ENCODE results near the gene ATP2A2. TPM values are rescaled to one million over a fixed set of nuclear protein-coding genes. Genes with fewer than 3 reads are reported as not detected.
A peak's percentile ranks its signal among the peaks of the same experiment; 100 is the strongest.
"Not testable (repeated sequence)": the region's sequence is repeated elsewhere in the genome, so short reads cannot be mapped to it uniquely, and the experiment has no call there.

ATP2A2 gene
- total RNA-seq, 1 experiment from 2014 or later, result 262 TPM

GRCh38 chr12:110338754-110339153, 57.7 kb downstream of the ATP2A2 start:
- intact Hi-C loops (cut with micrococcal nuclease; ENCODE audit: unreplicated experiment), result loop anchor here (1.0 kb wide), 1 partner anchor 238 kb away; no protein-coding TSS in a partner anchor
- H3K4me3 Mint-ChIP-seq (ENCODE audit: unreplicated experiment), result no peak overlapping the region
- H3K27me3 ChIP-seq (replicated peaks; ENCODE audit: control insufficient read depth, insufficient read depth, low read length), result no peaks in the 10 kb centered on the region

GRCh38 chr12:110339184-110339952, 58.3 kb downstream of the ATP2A2 start:
- CTCF ChIA-PET, result interaction anchor here (0.6 kb wide), 1 partner anchor 92 kb away, joined by 6 read pairs; no protein-coding TSS in a partner anchor
- Mint-ChIP-seq H3K4me3 (ENCODE audit: unreplicated experiment) (no peak overlapping the region), H3K9me3 (ENCODE audit: unreplicated experiment) (no peaks in the 10 kb centered on the region), H3K36me3 (ENCODE audit: insufficient read depth, unreplicated experiment) (peaks cover 99% of the 10 kb centered on the region), H3K27ac (ENCODE audit: unreplicated experiment) (no peak overlapping the region), H3K4me1 (ENCODE audit: low read depth, unreplicated experiment) (no peaks in the 10 kb centered on the region), H3K27me3 (ENCODE audit: insufficient read depth, unreplicated experiment) (no peaks in the 10 kb centered on the region)
- POLR2A ChIA-PET, result interaction anchor here (0.6 to 0.7 kb wide), 2 partner anchors 62 to 85 kb away, joined by 4 to 5 read pairs; no protein-coding TSS in a partner anchor
- BruUV-seq (replicated peaks), result no TSS peak
- no peak for DNase-seq
- H3K36me3 ChIP-seq (ENCODE audit: control insufficient read depth, insufficient read depth, low read length), result peaks cover 12% of the 10 kb centered on the region
- no peaks in the 10 kb centered on the region for H3K4me1 ChIP-seq
- intact Hi-C loops (cut with micrococcal nuclease; ENCODE audit: unreplicated experiment), result loop anchor here (1.0 kb wide), 1 partner anchor 239 kb away; no protein-coding TSS in a partner anchor
- H3K27me3 ChIP-seq (replicated peaks; ENCODE audit: control insufficient read depth, insufficient read depth, low read length), result no peaks in the 10 kb centered on the region
- no peak for TF ChIP-seq CTCF (IDR thresholded peaks at IDR 0.05; ENCODE audit: insufficient read depth in 1 of 2, low read depth in 1 of 2, low read length in 1 of 2, severe bottlenecking in 1 of 2, unreplicated experiment in 1 of 2)
- no peaks in the 10 kb centered on the region for H3K9me3 ChIP-seq
- no peak overlapping the region for H3K4me3 ChIP-seq (ENCODE audit: low read depth, low read length)

More at GRCh38 chr12:110338754-110339153, 57.7 kb downstream of the ATP2A2 start:
- peak in 1 of 2 experiments; percentile 17 for TF ChIP-seq CTCF (IDR thresholded peaks at IDR 0.05; ENCODE audit: insufficient read depth in 1 of 2, low read depth in 1 of 2, low read length in 1 of 2, severe bottlenecking in 1 of 2, unreplicated experiment in 1 of 2)
- no peak for DNase-seq
- Histone ChIP-seq H3K36me3 (ENCODE audit: control insufficient read depth, insufficient read depth, low read length) (peaks cover 12% of the 10 kb centered on the region), H3K4me1 (no peaks in the 10 kb centered on the region), H3K4me3 (ENCODE audit: low read depth, low read length) (no peak overlapping the region), H3K9me3 (no peaks in the 10 kb centered on the region)
- Mint-ChIP-seq H3K4me1 (ENCODE audit: low read depth, unreplicated experiment) (no peaks in the 10 kb centered on the region), H3K27ac (ENCODE audit: unreplicated experiment) (no peak overlapping the region), H3K27me3 (ENCODE audit: insufficient read depth, unreplicated experiment) (no peaks in the 10 kb centered on the region), H3K9me3 (ENCODE audit: unreplicated experiment) (no peaks in the 10 kb centered on the region), H3K36me3 (ENCODE audit: insufficient read depth, unreplicated experiment) (peaks cover 99% of the 10 kb centered on the region)
- ChIA-PET POLR2A (no interaction called here), CTCF (no interaction called here)
- BruUV-seq (replicated peaks), result no TSS peak

DNA sequence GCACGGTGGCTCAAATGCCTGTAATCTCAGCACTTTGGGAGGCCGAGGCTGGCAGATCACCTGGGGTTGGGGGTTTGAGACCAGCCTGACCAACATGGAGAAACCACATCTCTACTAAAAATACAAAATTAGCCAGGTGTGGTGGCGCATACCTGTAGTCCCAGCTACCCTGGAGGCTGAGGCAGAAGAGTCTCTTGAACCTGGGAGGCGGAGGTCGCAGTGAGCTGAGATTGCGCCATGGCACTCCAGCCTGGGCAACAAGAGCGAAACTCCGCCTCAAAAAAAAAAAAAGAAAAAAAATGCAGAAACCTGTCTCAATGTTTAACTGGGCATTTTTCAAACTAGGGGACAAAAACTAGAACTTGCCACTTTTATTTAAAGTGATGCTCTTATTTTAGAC, 59.2 kb downstream of the ATP2A2 start:
- ChIA-PET CTCF (interaction anchor here (0.6 kb wide), 1 partner anchor 91 kb away, joined by 5 read pairs; no protein-coding TSS in a partner anchor), POLR2A (interaction anchor here (0.7 kb wide), 1 partner anchor 84 kb away, joined by 5 read pairs; no protein-coding TSS in a partner anchor)
- H3K27me3 ChIP-seq (replicated peaks; ENCODE audit: control insufficient read depth, insufficient read depth, low read length); H3K27me3 Mint-ChIP-seq (ENCODE audit: insufficient read depth, unreplicated experiment); H3K27ac Mint-ChIP-seq (ENCODE audit: unreplicated experiment); H3K9me3 Mint-ChIP-seq (ENCODE audit: unreplicated experiment); H3K4me3 ChIP-seq (ENCODE audit: low read depth, low read length); H3K36me3 ChIP-seq (ENCODE audit: control insufficient read depth, insufficient read depth, low read length); BruUV-seq (replicated peaks); H3K9me3 ChIP-seq; H3K4me1 Mint-ChIP-seq (ENCODE audit: low read depth, unreplicated experiment); DNase-seq; H3K4me1 ChIP-seq; intact Hi-C loops (cut with micrococcal nuclease; ENCODE audit: unreplicated experiment); H3K4me3 Mint-ChIP-seq (ENCODE audit: unreplicated experiment): not testable (repeated sequence)
- H3K36me3 Mint-ChIP-seq (ENCODE audit: insufficient read depth, unreplicated experiment), result peaks cover 100% of the 10 kb centered on the region
